HG03432 (cell line): ENCODE data around the gene NR4A1.
A peak's percentile ranks its signal among the peaks of the same experiment; 100 is the strongest.

Experiments used
- ATAC-seq: cut with Tn5 transposase; IDR thresholded peaks from one replicate; pipeline ENCODE4 v1.9.1; 2021; ENCODE audit warnings: mild to moderate bottlenecking, moderate library complexity; ENCODE audit not compliant: unreplicated experiment

Gene NR4A1

GRCh38 chr12:52074971-52075724 is 23.9 kb downstream of the NR4A1 start:
- ATAC-seq: no peak

- ATAC-seq: no peak
Observed at GRCh38 chr12:52076811-52077210, 25.6 kb downstream of the NR4A1 start.

- no peak for ATAC-seq
Observed at GRCh38 chr12:52078276-52078675, 27.0 kb downstream of the NR4A1 start.

- no peak for ATAC-seq
Observed at GRCh38 chr12:52079576-52080402, 28.5 kb downstream of the NR4A1 start, which contains the start of gene SMIM41. TSS of gene SMIM41 (plus strand) at chr12:52079704. CDS start at chr12:52079780, 76 bp downstream.

- no peak for ATAC-seq
Observed at GRCh38 chr12:52080403-52081251, 29.4 kb downstream of the NR4A1 start.

GRCh38 chr12:52081263-52081733 is 30.1 kb downstream of the NR4A1 start:
- ATAC-seq: peak; percentile 67

GRCh38 chr12:52082026-52082668 is 30.9 kb downstream of the NR4A1 start:
- no peak for ATAC-seq

GRCh38 chr12:52082669-52082987 is 31.4 kb downstream of the NR4A1 start:
- no peak for ATAC-seq

- no peak for ATAC-seq
Observed at GRCh38 chr12:52082988-52083637, 31.9 kb downstream of the NR4A1 start.

GRCh38 chr12:52083638-52083996 is 32.4 kb downstream of the NR4A1 start:
- ATAC-seq: no peak

- ATAC-seq: no peak
Observed at GRCh38 chr12:52084491-52085231, 33.4 kb downstream of the NR4A1 start.

GRCh38 chr12:52085682-52086180 is 34.5 kb downstream of the NR4A1 start:
- ATAC-seq: no peak

GRCh38 chr12:52086366-52086765 is 35.1 kb downstream of the NR4A1 start:
- ATAC-seq: no peak

- no peak for ATAC-seq
Observed at GRCh38 chr12:52086944-52087835, 35.9 kb downstream of the NR4A1 start.

GRCh38 chr12:52087961-52088820 is 36.9 kb downstream of the NR4A1 start:
- peak; percentile 73 for ATAC-seq

- no peak for ATAC-seq
Observed at GRCh38 chr12:52089491-52089890, 38.2 kb downstream of the NR4A1 start.

GRCh38 chr12:52090291-52090690 is 39.0 kb downstream of the NR4A1 start:
- ATAC-seq: no peak
